Gastrocnemius medialis (tissue), 4 donors: ENCODE data around the gene EME2.

Experiments
- POLR2A ChIP-seq, 2 donors: fragments of 450-650 bp; IDR thresholded peaks; one replicate each; pipeline ENCODE4 v1.6.1; 2017; ENCODE audit warnings: antibody characterized with exemption in 2 of 2, mild to moderate bottlenecking in 2 of 2, moderate library complexity in 2 of 2
- TF ChIP-seq, protein P1 (sequence below), 5 experiments: fragments of 450-650 bp in 3 of 5; fragments of 200-600 bp in 2 of 5; sonication (generic) in 2 of 5; IDR thresholded peaks in 4 of 5; conservative IDR thresholded peaks in 1 of 5; 1 replicate in 4 of 5; 2 replicates in 1 of 5; pipeline ENCODE4 v1.5.1; 2016 to 2019; ENCODE audit warnings: antibody characterized with exemption in 5 of 5, mild to moderate bottlenecking in 3 of 5, moderate library complexity in 3 of 5

DNA sequence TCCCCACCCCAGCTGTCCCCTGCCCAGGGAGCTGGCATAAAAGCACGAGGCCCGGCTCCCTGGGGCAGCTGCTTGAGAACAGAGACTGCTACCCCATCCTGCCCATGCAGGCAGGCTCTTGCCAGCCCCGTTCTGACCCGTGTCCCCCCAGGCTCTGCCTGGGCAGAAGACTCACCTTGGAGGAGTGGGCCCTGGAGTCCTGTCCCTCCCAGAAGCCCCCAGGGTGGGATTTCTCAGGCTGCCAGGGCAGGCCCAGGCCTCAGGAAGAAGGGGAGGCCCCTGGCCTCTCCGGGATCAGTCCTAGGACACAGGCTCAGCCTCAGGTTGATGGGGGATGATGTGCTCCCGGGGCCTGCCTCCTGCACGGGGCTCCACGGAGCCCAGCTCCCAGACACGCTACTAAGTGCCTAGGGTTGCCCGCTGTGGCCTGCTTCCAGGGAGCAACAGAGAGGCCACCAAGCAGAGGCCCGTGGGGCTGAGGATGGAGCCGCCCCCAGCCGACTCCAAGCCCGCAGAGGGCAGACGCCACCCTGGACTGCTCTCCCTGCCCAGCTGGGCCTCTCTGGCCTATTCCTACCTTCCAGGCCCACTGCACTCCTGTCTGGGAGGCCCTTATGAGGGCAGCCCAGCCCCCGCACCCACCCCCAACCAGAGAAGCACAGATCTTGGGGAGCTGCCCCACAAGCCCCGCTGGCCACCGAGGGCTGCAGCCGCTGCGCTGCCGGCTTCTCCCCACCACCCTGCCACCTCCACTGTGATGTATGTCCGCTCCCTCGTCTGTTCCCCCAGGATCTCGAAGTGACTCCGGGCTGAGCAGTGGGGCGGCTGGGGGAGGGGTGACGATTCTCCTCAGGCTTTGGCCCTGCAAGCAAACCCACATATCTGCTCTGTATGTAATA is 3.0 kb upstream of the EME2 start:
- TF ChIP-seq, protein P1, sequence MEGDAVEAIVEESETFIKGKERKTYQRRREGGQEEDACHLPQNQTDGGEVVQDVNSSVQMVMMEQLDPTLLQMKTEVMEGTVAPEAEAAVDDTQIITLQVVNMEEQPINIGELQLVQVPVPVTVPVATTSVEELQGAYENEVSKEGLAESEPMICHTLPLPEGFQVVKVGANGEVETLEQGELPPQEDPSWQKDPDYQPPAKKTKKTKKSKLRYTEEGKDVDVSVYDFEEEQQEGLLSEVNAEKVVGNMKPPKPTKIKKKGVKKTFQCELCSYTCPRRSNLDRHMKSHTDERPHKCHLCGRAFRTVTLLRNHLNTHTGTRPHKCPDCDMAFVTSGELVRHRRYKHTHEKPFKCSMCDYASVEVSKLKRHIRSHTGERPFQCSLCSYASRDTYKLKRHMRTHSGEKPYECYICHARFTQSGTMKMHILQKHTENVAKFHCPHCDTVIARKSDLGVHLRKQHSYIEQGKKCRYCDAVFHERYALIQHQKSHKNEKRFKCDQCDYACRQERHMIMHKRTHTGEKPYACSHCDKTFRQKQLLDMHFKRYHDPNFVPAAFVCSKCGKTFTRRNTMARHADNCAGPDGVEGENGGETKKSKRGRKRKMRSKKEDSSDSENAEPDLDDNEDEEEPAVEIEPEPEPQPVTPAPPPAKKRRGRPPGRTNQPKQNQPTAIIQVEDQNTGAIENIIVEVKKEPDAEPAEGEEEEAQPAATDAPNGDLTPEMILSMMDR (IDR thresholded peaks at IDR 0.05 in 4 of 5, conservative IDR thresholded peaks at IDR 0.05 in 1 of 5): no peak
- TF ChIP-seq POLR2A (IDR thresholded peaks at IDR 0.05): no peak
